HCT116 (cell line): ENCODE data around the gene COMTD1. TPM values are rescaled to one million over a fixed set of nuclear protein-coding genes. Genes with fewer than 3 reads are reported as not detected.
A peak's percentile ranks its signal among the peaks of the same experiment; 100 is the strongest.

ENCODE experiments used
- ATAC-seq: fragments of 200-7000 bp; cut with Tn5 transposase; 2 replicates; pipeline ENCODE4 v1.9.1; 2020; ENCODE audit warnings: mild to moderate bottlenecking, moderate library complexity
- BruUV-seq: library from RNA; stranded (reverse); fragments of 400-500 nt; replicated peaks from 2 replicates; lab custom pipeline; 2021; lab: Mats Ljungman, UMichigan
- CTCF ChIA-PET: fragments of 300-600 bp; sonication (Branson Sonifier 250); formaldehyde crosslinking; loops from one replicate; lab custom pipeline; 2021; ENCODE audit warnings: antibody characterized with exemption; lab: Charles Lee
- POLR2A ChIA-PET: fragments of 300-600, 350-600 bp; sonication (Branson Sonifier 250); formaldehyde crosslinking; loops from one replicate; lab custom pipeline; 2021; ENCODE audit warnings: antibody characterized with exemption; lab: Charles Lee
- RAD21 ChIA-PET, 2 experiments: fragments of 300-600 bp; sonication (Branson Sonifier 250); formaldehyde crosslinking; loops; one replicate each; lab custom pipeline; 2023; ENCODE audit warnings: low total read pairs in 2 of 2; ENCODE audit not compliant: uncharacterized antibody in 2 of 2, unreplicated experiment in 2 of 2, low non-redundant PET in 1 of 2; lab: Charles Lee
- DNase-seq: peaks from one replicate; pipeline ENCODE4 v3.0.0-alpha.2; 2010; ENCODE audit warnings: low read depth, low spot score
- H2AFZ ChIP-seq: fragments of 200-600 bp; shearing (Covaris generic), sonication (generic); 2 replicates; pipeline ENCODE4 v1.6.1; 2017; ENCODE audit warnings: low read depth, mixed run types, mixed read lengths, antibody characterized with exemption, low read length; ENCODE audit not compliant: poor library complexity, severe bottlenecking
- H3K27ac ChIP-seq: 2 replicates; pipeline ENCODE4 v1.5.1; 2012; ENCODE audit warnings: low read depth, low read length
- H3K27me3 ChIP-seq: fragments of 200-600 bp; sonication (generic); 2 replicates; pipeline ENCODE4 v1.6.1; 2016; ENCODE audit warnings: mixed run types, low read length, mixed read lengths; ENCODE audit not compliant: insufficient read depth
- H3K36me3 ChIP-seq, 2 experiments: fragments of 200-500 bp in 1 of 2; fragments of 200-600 bp in 1 of 2; sonication (Bioruptor generic) in 1 of 2; sonication (generic) in 1 of 2; 2 replicates each; pipeline versions ENCODE4 v1.5.1 to v1.6.1; 2014 to 2016; ENCODE audit warnings: low read length in 2 of 2, inconsistent platforms in 1 of 2, mixed read lengths in 1 of 2, mixed run types in 1 of 2; ENCODE audit not compliant: insufficient read depth in 2 of 2, control insufficient read depth in 1 of 2
- H3K4me1 ChIP-seq, 2 experiments: fragments of 200-600 bp in 1 of 2; sonication (generic) in 1 of 2; 2 replicates each; pipeline versions ENCODE4 v1.5.1 to v1.6.1; 2012 to 2017; ENCODE audit warnings: low read length in 2 of 2, inconsistent platforms in 1 of 2, mild to moderate bottlenecking in 1 of 2, mixed read lengths in 1 of 2, mixed run types in 1 of 2, moderate library complexity in 1 of 2; ENCODE audit not compliant: insufficient read depth in 2 of 2, control insufficient read depth in 1 of 2
- H3K4me2 ChIP-seq: fragments of 200-600 bp; sonication (generic); 2 replicates; pipeline ENCODE4 v1.6.1; 2017; ENCODE audit warnings: mixed run types, low read length, mixed read lengths
- H3K4me3 ChIP-seq, 2 experiments: fragments of 200-600 bp in 1 of 2; sonication (generic) in 1 of 2; replicated peaks in 1 of 2; 2 replicates each; pipeline ENCODE4 v1.5.1; 2011 to 2016; ENCODE audit warnings: low read length in 2 of 2, control low read depth in 1 of 2, low read depth in 1 of 2, mild to moderate bottlenecking in 1 of 2, mixed read lengths in 1 of 2, mixed run types in 1 of 2
- H3K79me2 ChIP-seq: fragments of 200-600 bp; sonication (generic); 2 replicates; pipeline ENCODE4 v1.6.1; 2017; ENCODE audit warnings: mild to moderate bottlenecking, mixed run types, low read length, moderate library complexity, mixed read lengths; ENCODE audit not compliant: insufficient read depth
- H3K9ac ChIP-seq: fragments of 200-600 bp; sonication (generic); 2 replicates; pipeline ENCODE4 v1.6.1; 2016; ENCODE audit warnings: low read length, mixed read lengths
- H3K9me2 ChIP-seq: fragments of 200-600 bp; sonication (generic), shearing (Covaris generic); 2 replicates; pipeline ENCODE4 v1.6.1; 2017; ENCODE audit warnings: mixed run types, mild to moderate bottlenecking, moderate library complexity; ENCODE audit not compliant: insufficient read depth
- H3K9me3 ChIP-seq, 2 experiments: fragments of 200-500 bp in 1 of 2; fragments of 200-600 bp in 1 of 2; sonication (Bioruptor generic) in 1 of 2; sonication (generic) in 1 of 2; 2 replicates each; pipeline ENCODE4 v1.6.1; 2014 to 2017; ENCODE audit warnings: low read length in 2 of 2, mixed read lengths in 2 of 2, inconsistent platforms in 1 of 2, low read depth in 1 of 2, mild to moderate bottlenecking in 1 of 2, mixed run types in 1 of 2, moderate library complexity in 1 of 2; ENCODE audit not compliant: control insufficient read depth in 1 of 2, insufficient read depth in 1 of 2
- H4K20me1 ChIP-seq: fragments of 200-600 bp; sonication (generic), shearing (Covaris generic); 2 replicates; pipeline ENCODE4 v1.6.1; 2017; ENCODE audit warnings: mixed run types, mild to moderate bottlenecking, moderate library complexity; ENCODE audit not compliant: insufficient read depth
- CBX3 ChIP-seq: IDR thresholded peaks from 2 replicates; pipeline ENCODE4 v1.6.1; 2012; ENCODE audit warnings: low read depth
- EGR1 ChIP-seq: IDR thresholded peaks from 2 replicates; pipeline ENCODE4 v1.6.1; 2012; ENCODE audit warnings: low read depth
- ELF1 ChIP-seq: IDR thresholded peaks from 2 replicates; pipeline ENCODE4 v1.6.1; 2012; ENCODE audit warnings: low read depth, borderline replicate concordance
- FOSL1 ChIP-seq: IDR thresholded peaks from 2 replicates; pipeline ENCODE4 v1.6.1; 2012; ENCODE audit warnings: low read depth
- JUND ChIP-seq: IDR thresholded peaks from 2 replicates; pipeline ENCODE4 v1.6.1; 2012
- MAX ChIP-seq: IDR thresholded peaks from 2 replicates; pipeline ENCODE4 v1.6.1; 2012
- SIN3A ChIP-seq: IDR thresholded peaks from 2 replicates; pipeline ENCODE4 v1.6.1; 2012; ENCODE audit warnings: low read depth
- SP1 ChIP-seq: IDR thresholded peaks from 2 replicates; pipeline ENCODE4 v1.6.1; 2012; ENCODE audit warnings: low read depth
- YY1 ChIP-seq: IDR thresholded peaks from 2 replicates; pipeline ENCODE4 v1.6.1; 2011; ENCODE audit warnings: low read length, low read depth, moderate library complexity, mild to moderate bottlenecking; ENCODE audit not compliant: insufficient replicate concordance; ENCODE audit errors: extremely low read depth
- ZNF274 ChIP-seq: fragments of 200-500 bp; sonication (Bioruptor generic); IDR thresholded peaks from 2 replicates; pipeline ENCODE4 v1.6.1; 2014; ENCODE audit warnings: mild to moderate bottlenecking, low read depth, low read length, inconsistent platforms
- intact Hi-C: fragments of 100-400 bp; cut with micrococcal nuclease; formaldehyde crosslinking; loops from 2 replicates; pipeline ENCODE4 v1.10.0; 2022
- total RNA-seq: library from RNA; stranded (reverse); gene quantifications from one replicate; pipeline ENCODE4 v1.2.1, GENCODE V29; 2021; ENCODE audit not compliant: unreplicated experiment
- TF ChIP-seq, protein P1 (sequence below): IDR thresholded peaks from 2 replicates; pipeline ENCODE4 v1.6.1; 2012; ENCODE audit warnings: low read depth
- TF ChIP-seq, protein P2 (sequence below), 3 experiments: fragments of 200-600 bp in 1 of 3; sonication (generic) in 1 of 3; IDR thresholded peaks in 2 of 3; conservative IDR thresholded peaks in 1 of 3; 2 replicates each; pipeline ENCODE4 v1.5.1; 2012 to 2017; ENCODE audit warnings: low read depth in 2 of 3, low read length in 2 of 3, antibody characterized with exemption in 1 of 3, borderline replicate concordance in 1 of 3, control low read depth in 1 of 3, mild to moderate bottlenecking in 1 of 3, mixed read lengths in 1 of 3, mixed run types in 1 of 3, moderate library complexity in 1 of 3; ENCODE audit not compliant: insufficient read depth in 1 of 3
- TF ChIP-seq, protein P3 (sequence below): IDR thresholded peaks from 2 replicates; pipeline ENCODE4 v1.6.1; 2012

Gene COMTD1
- total RNA-seq, 1 experiment from 2014 or later, result 35.1 TPM

- peak overlapping the region; percentile 85 for H3K4me3 ChIP-seq
- POLR2A ChIA-PET, result interaction anchor here (1.2 to 3.3 kb wide), 5 partner anchors 8 to 25 kb away, joined by 3 to 14 read pairs (median 4); partner anchors contain the start of gene COMTD1
- intact Hi-C loops, result no loop called here
- no peaks in the 10 kb centered on the region for H3K9me3 ChIP-seq
- H4K20me1 ChIP-seq, result peaks cover 12% of the 10 kb centered on the region; the same call in 1 of the 2 replicates
- BruUV-seq, result TSS peak; percentile 96
- RAD21 ChIA-PET, result interaction anchor here in 1 of 2 experiments (0.5 kb wide), 1 partner anchor 66 kb away, joined by 3 read pairs; no protein-coding TSS in a partner anchor
- ATAC-seq (peak; percentile 70), DNase-seq (no peak)
- H3K4me2 ChIP-seq, result peak overlapping the region; percentile 95
- H3K9me2 ChIP-seq, result no peaks in the 10 kb centered on the region
- peaks cover 15 to 32% of the 10 kb centered on the region in 2 experiments for H3K36me3 ChIP-seq
- no peak overlapping the region for H2AFZ ChIP-seq
- CTCF ChIA-PET, result interaction anchor here (1.5 kb wide), 1 partner anchor 26 kb away, joined by 6 read pairs; the partner anchor contains the start of gene COMTD1
- peaks cover 43% of the 10 kb centered on the region for H3K79me2 ChIP-seq
- TF ChIP-seq EGR1 (no peak), ZNF274 (no peak), MAX (no peak), JUND (no peak), SIN3A (no peak), YY1 (no peak), FOSL1 (no peak), SP1 (no peak), CBX3 (no peak), ELF1 (no peak)
- TF ChIP-seq, protein P1, sequence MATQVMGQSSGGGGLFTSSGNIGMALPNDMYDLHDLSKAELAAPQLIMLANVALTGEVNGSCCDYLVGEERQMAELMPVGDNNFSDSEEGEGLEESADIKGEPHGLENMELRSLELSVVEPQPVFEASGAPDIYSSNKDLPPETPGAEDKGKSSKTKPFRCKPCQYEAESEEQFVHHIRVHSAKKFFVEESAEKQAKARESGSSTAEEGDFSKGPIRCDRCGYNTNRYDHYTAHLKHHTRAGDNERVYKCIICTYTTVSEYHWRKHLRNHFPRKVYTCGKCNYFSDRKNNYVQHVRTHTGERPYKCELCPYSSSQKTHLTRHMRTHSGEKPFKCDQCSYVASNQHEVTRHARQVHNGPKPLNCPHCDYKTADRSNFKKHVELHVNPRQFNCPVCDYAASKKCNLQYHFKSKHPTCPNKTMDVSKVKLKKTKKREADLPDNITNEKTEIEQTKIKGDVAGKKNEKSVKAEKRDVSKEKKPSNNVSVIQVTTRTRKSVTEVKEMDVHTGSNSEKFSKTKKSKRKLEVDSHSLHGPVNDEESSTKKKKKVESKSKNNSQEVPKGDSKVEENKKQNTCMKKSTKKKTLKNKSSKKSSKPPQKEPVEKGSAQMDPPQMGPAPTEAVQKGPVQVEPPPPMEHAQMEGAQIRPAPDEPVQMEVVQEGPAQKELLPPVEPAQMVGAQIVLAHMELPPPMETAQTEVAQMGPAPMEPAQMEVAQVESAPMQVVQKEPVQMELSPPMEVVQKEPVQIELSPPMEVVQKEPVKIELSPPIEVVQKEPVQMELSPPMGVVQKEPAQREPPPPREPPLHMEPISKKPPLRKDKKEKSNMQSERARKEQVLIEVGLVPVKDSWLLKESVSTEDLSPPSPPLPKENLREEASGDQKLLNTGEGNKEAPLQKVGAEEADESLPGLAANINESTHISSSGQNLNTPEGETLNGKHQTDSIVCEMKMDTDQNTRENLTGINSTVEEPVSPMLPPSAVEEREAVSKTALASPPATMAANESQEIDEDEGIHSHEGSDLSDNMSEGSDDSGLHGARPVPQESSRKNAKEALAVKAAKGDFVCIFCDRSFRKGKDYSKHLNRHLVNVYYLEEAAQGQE, result no peak
- TF ChIP-seq, protein P2, sequence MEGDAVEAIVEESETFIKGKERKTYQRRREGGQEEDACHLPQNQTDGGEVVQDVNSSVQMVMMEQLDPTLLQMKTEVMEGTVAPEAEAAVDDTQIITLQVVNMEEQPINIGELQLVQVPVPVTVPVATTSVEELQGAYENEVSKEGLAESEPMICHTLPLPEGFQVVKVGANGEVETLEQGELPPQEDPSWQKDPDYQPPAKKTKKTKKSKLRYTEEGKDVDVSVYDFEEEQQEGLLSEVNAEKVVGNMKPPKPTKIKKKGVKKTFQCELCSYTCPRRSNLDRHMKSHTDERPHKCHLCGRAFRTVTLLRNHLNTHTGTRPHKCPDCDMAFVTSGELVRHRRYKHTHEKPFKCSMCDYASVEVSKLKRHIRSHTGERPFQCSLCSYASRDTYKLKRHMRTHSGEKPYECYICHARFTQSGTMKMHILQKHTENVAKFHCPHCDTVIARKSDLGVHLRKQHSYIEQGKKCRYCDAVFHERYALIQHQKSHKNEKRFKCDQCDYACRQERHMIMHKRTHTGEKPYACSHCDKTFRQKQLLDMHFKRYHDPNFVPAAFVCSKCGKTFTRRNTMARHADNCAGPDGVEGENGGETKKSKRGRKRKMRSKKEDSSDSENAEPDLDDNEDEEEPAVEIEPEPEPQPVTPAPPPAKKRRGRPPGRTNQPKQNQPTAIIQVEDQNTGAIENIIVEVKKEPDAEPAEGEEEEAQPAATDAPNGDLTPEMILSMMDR (IDR thresholded peaks at IDR 0.05 in 2 of 3, conservative IDR thresholded peaks at IDR 0.05 in 1 of 3; ENCODE audit: borderline replicate concordance in 1 of 3, insufficient read depth in 1 of 3, low read depth in 2 of 3, low read length in 2 of 3), result no peak
- TF ChIP-seq, protein P3, sequence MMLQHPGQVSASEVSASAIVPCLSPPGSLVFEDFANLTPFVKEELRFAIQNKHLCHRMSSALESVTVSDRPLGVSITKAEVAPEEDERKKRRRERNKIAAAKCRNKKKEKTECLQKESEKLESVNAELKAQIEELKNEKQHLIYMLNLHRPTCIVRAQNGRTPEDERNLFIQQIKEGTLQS, result no peak
- H3K4me1 ChIP-seq, result peaks cover 21 to 54% of the 10 kb centered on the region in 2 experiments
- H3K27me3 ChIP-seq, result no peaks in the 10 kb centered on the region
- peak overlapping the region; percentile 99 for H3K9ac ChIP-seq
- H3K27ac ChIP-seq, result peak overlapping the region; percentile 84
Observed at GRCh38 chr10:75209921-75210281, 25.9 kb downstream of the COMTD1 start.
